Measurements from ENCODE around the gene LGALSL.

LGALSL gene

GRCh38 chr2:64424416-64424987 lies 29.5 kb upstream of the LGALSL start:
- no peak for TF ChIP-seq TAF1 (IDR thresholded peaks at IDR 0.05; ENCODE audit: low read depth)
- no peak for TF ChIP-seq MAX (IDR thresholded peaks at IDR 0.05)
- TF ChIP-seq TCF12 (IDR thresholded peaks at IDR 0.05; ENCODE audit: low read depth): no peak
- no peak for TF ChIP-seq ZBTB7A (IDR thresholded peaks at IDR 0.05; ENCODE audit: low read depth)
- TF ChIP-seq RAD21 (IDR thresholded peaks at IDR 0.05; ENCODE audit: low read depth): no peak
- TF ChIP-seq USF1 (IDR thresholded peaks at IDR 0.05): no peak
- TF ChIP-seq REST (IDR thresholded peaks at IDR 0.05; ENCODE audit: low read depth): no peak
- no peak for TF ChIP-seq CEBPB (IDR thresholded peaks at IDR 0.05)
- no peak for TF ChIP-seq EP300 (IDR thresholded peaks at IDR 0.05; ENCODE audit: borderline replicate concordance)
- TF ChIP-seq EGR1 (IDR thresholded peaks at IDR 0.05): no peak
- TF ChIP-seq NFIC (IDR thresholded peaks at IDR 0.05): no peak
- no peak for TF ChIP-seq TEAD4 (IDR thresholded peaks at IDR 0.05)

- TF ChIP-seq TEAD4 (IDR thresholded peaks at IDR 0.05): 0 out of 2 replicates have a peak, but pooled peaks have one; percentile 28
- no peak for TF ChIP-seq EGR1 (IDR thresholded peaks at IDR 0.05)
Observed at GRCh38 chr2:64426183-64426952, 27.6 kb upstream of the LGALSL start.

GRCh38 chr2:64434039-64434657 lies 19.8 kb upstream of the LGALSL start:
- TF ChIP-seq RAD21 (IDR thresholded peaks at IDR 0.05; ENCODE audit: low read depth) (no peak), REST (IDR thresholded peaks at IDR 0.05; ENCODE audit: low read depth) (no peak), EP300 (IDR thresholded peaks at IDR 0.05; ENCODE audit: borderline replicate concordance) (no peak), YY1 (IDR thresholded peaks at IDR 0.05; ENCODE audit: low read depth) (no peak), TEAD4 (IDR thresholded peaks at IDR 0.05) (no peak), FOXM1 (IDR thresholded peaks at IDR 0.05; ENCODE audit: borderline replicate concordance, low read depth) (no peak), TCF12 (IDR thresholded peaks at IDR 0.05; ENCODE audit: low read depth) (no peak), MAX (IDR thresholded peaks at IDR 0.05) (no peak), EGR1 (IDR thresholded peaks at IDR 0.05) (no peak), CREB1 (IDR thresholded peaks at IDR 0.05; ENCODE audit: low read depth) (no peak), NFIC (IDR thresholded peaks at IDR 0.05) (no peak), TAF1 (IDR thresholded peaks at IDR 0.05; ENCODE audit: low read depth) (no peak), ZBTB7A (IDR thresholded peaks at IDR 0.05; ENCODE audit: low read depth) (no peak), CEBPB (IDR thresholded peaks at IDR 0.05) (no peak), USF1 (IDR thresholded peaks at IDR 0.05) (no peak)

- TF ChIP-seq RAD21 (IDR thresholded peaks at IDR 0.05; ENCODE audit: low read depth) (no peak), CREB1 (IDR thresholded peaks at IDR 0.05; ENCODE audit: low read depth) (no peak), TCF12 (IDR thresholded peaks at IDR 0.05; ENCODE audit: low read depth) (no peak), YY1 (IDR thresholded peaks at IDR 0.05; ENCODE audit: low read depth) (no peak), USF1 (IDR thresholded peaks at IDR 0.05) (no peak), NFIC (IDR thresholded peaks at IDR 0.05) (no peak), EP300 (IDR thresholded peaks at IDR 0.05; ENCODE audit: borderline replicate concordance) (no peak), REST (IDR thresholded peaks at IDR 0.05; ENCODE audit: low read depth) (no peak), TAF1 (IDR thresholded peaks at IDR 0.05; ENCODE audit: low read depth) (no peak), FOXM1 (IDR thresholded peaks at IDR 0.05; ENCODE audit: borderline replicate concordance, low read depth) (no peak)
Observed at GRCh38 chr2:64437883-64438282, 16.1 kb upstream of the LGALSL start.

Measured in Ishikawa (cell line).